GM21367 (cell line): ENCODE data around the gene CBX3.
"Not testable (repeated sequence)": the region's sequence is repeated elsewhere in the genome, so short reads cannot be mapped to it uniquely, and the experiment has no call there.

ENCODE experiments used
- ATAC-seq: cut with Tn5 transposase; IDR thresholded peaks from one replicate; pipeline ENCODE4 v1.9.1; 2021; ENCODE audit not compliant: unreplicated experiment

CBX3 gene

GRCh38 chr7:26201247-26202018 lies at the start of gene CBX3:
Gene CBX3 (plus strand): TSS chr7:26201745. CDS start chr7:26202999, 1,254 bp downstream.
- ATAC-seq = peak; percentile 43

- ATAC-seq = peak; percentile 62
These were observed 49.4 kb upstream of the CBX3 start, which contains the start of gene NFE2L3 for GRCh38 chr7:26151953-26152781. Gene NFE2L3 (plus strand): TSS chr7:26152198. CDS start chr7:26152499, 301 bp downstream.

GRCh38 chr7:26152782-26153240 lies 48.7 kb upstream of the CBX3 start:
- not testable (repeated sequence) for ATAC-seq

GRCh38 chr7:26153241-26153822 lies 48.2 kb upstream of the CBX3 start:
- no peak for ATAC-seq

GRCh38 chr7:26153823-26154783 lies 47.4 kb upstream of the CBX3 start:
- ATAC-seq = no peak

- ATAC-seq = no peak
These were observed 45.8 kb upstream of the CBX3 start for GRCh38 chr7:26155531-26156375.

- no peak for ATAC-seq
These were observed 44.8 kb upstream of the CBX3 start for GRCh38 chr7:26156451-26157420.

GRCh38 chr7:26157520-26158105 lies 43.9 kb upstream of the CBX3 start:
- no peak for ATAC-seq

- ATAC-seq = no peak
These were observed 42.3 kb upstream of the CBX3 start for GRCh38 chr7:26159243-26159642.

- no peak for ATAC-seq
These were observed 40.6 kb upstream of the CBX3 start for GRCh38 chr7:26160896-26161295.

- ATAC-seq = no peak
These were observed 39.1 kb upstream of the CBX3 start for GRCh38 chr7:26162431-26162830.

GRCh38 chr7:26163804-26164203 lies 37.7 kb upstream of the CBX3 start:
- not testable (repeated sequence) for ATAC-seq

- no peak for ATAC-seq
These were observed 35.4 kb upstream of the CBX3 start for GRCh38 chr7:26165950-26166683.

GRCh38 chr7:26166684-26167266 lies 34.8 kb upstream of the CBX3 start:
- ATAC-seq = no peak

GRCh38 chr7:26167303-26167934 lies 34.1 kb upstream of the CBX3 start:
- no peak for ATAC-seq

- ATAC-seq = no peak
These were observed 33.0 kb upstream of the CBX3 start for GRCh38 chr7:26168458-26169023.
